Activated naive CD4-positive, alpha-beta T cell treated with anti-CD3 and anti-CD28 coated beads, Interleukin-2, amount 10 ng/mL, durations not matched to agents 7 days and 5 days (primary cell): ENCODE results near the gene UBA5.

Experiments used
- CTCF ChIA-PET: fragments of 350-600 bp; sonication (Branson Sonifier 250); formaldehyde crosslinking; loops from one replicate; lab custom pipeline; 2021; ENCODE audit warnings: antibody characterized with exemption; lab: Charles Lee
- DNase-seq: peaks from one replicate; pipeline ENCODE4 v3.0.0-alpha.2; 2020
- H3K27ac Mint-ChIP-seq: one replicate; pipeline ENCODE4 v1.8.0; 2021; ENCODE audit warnings: mild to moderate bottlenecking, moderate library complexity, mixed read lengths
- H3K27me3 Mint-ChIP-seq: one replicate; pipeline ENCODE4 v1.8.0; 2021; ENCODE audit warnings: mild to moderate bottlenecking, mixed read lengths
- H3K36me3 Mint-ChIP-seq: one replicate; pipeline ENCODE4 v1.8.0; 2021; ENCODE audit warnings: mixed read lengths
- H3K4me1 Mint-ChIP-seq: one replicate; pipeline ENCODE4 v1.8.0; 2021; ENCODE audit warnings: mixed read lengths
- H3K4me3 Mint-ChIP-seq: one replicate; pipeline ENCODE4 v1.8.0; 2021; ENCODE audit warnings: mild to moderate bottlenecking, moderate library complexity, mixed read lengths
- H3K9me3 Mint-ChIP-seq: one replicate; pipeline ENCODE4 v1.8.0; 2021; ENCODE audit warnings: mixed read lengths

Gene UBA5

DNA sequence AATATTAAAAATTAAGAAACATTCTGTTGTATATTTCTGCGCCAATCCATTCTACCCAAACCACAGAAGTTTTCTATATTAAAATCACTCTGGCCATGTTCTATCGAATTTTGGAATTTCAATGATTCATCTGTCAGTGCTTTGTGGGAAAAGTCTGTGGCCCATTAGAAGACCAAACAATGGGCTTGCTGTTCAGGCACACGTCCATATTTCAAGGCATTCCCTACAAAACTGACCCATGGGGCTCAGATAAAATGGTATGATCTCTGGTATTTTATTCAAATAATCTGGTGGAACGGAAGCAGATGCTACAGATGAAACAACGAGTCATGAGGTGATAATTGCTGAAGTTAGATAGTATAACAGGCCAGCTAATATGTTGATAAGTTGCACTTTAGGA, 49.6 kb downstream of the UBA5 start:
- Mint-ChIP-seq H3K9me3 (no peaks in the 10 kb centered on the region), H3K4me1 (no peaks in the 10 kb centered on the region), H3K36me3 (peaks cover 46% of the 10 kb centered on the region), H3K27me3 (no peaks in the 10 kb centered on the region), H3K4me3 (no peak overlapping the region), H3K27ac (no peak overlapping the region)
- no peak for DNase-seq
- CTCF ChIA-PET = no interaction called here

DNA sequence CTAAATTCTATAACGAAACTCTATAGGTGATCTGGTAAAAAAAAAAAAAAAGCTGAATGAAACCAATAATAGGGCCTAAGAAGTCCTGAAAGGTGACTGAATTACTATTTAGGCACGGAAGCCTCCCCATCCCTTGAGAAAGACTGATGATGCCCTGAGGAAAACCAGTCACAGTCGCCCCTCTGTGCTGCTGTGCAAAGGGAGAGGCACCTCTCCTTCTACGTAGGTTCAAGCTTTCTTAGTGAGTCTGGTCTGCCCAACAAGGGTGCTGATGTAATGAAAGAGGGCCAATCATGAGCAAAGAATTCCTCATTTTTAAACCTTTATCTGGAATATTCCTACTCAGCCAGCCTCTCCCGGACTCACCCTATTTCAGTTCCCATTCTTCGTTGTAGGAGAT, 50.2 kb downstream of the UBA5 start:
- Mint-ChIP-seq H3K4me3 (no peak overlapping the region), H3K36me3 (peaks cover 45% of the 10 kb centered on the region), H3K27me3 (no peaks in the 10 kb centered on the region), H3K27ac (no peak overlapping the region), H3K4me1 (no peaks in the 10 kb centered on the region), H3K9me3 (no peaks in the 10 kb centered on the region)
- no peak for DNase-seq
- CTCF ChIA-PET = no interaction called here

DNA sequence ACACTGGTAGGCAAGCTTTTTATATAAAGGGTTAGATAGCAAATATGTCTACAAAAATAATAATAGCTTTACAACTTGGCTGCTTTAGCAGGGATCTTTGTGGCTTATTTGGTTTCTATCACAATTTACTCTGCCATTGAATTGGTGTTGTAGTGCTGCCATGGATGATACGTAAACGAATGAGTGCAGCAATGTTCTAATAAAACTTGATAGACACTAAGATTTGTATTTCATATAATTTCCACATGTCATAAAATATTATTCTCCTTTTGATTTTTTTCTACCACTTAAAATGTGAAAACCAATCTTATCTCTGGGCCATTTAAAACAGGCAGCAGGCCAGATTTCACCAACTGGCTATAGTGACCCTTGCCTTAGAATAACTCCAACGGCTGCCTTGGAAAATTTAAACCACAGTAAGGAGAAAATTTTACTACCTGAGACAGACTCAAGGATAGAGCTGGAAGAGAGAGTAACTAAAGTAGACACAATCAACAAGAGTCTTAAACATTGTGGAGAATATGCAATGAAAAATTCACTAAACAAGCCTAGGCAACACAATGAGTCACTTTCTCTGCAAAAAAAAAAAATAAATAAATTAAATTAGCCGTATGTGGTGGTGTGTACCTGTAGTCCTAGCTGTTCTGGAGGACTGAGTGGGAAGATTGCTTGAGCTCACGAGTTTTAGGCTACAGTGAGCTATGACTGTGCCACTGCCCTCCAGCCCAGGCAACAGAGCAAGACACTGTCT, 54.0 kb downstream of the UBA5 start:
- CTCF ChIA-PET = no interaction called here
- no peaks in the 10 kb centered on the region for H3K9me3 Mint-ChIP-seq
- DNase-seq = no peak
- peaks cover 39% of the 10 kb centered on the region for H3K36me3 Mint-ChIP-seq
- no peak overlapping the region for H3K27ac Mint-ChIP-seq
- no peak overlapping the region for H3K4me3 Mint-ChIP-seq
- H3K4me1 Mint-ChIP-seq = peaks cover 5% of the 10 kb centered on the region
- H3K27me3 Mint-ChIP-seq = no peaks in the 10 kb centered on the region

DNA sequence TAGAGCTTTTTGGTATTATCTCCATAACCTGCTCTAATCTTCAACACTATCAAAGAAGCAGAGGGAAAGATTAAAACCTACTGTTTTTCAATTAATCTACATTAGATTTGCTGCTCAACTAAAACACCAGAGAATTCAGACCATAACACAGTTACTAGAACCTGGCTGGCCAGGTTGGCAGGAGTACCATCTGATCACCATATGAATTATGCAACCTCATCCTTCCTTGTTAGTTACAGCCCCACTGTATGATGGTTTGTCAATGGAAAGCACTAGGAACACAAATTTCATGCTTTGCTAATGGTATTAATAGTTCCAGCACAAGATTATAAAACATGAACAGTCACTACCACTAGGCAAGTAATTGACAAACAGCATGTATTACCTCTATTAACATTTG, 56.2 kb downstream of the UBA5 start:
- Mint-ChIP-seq H3K4me3 (no peak overlapping the region), H3K27me3 (no peaks in the 10 kb centered on the region), H3K9me3 (no peaks in the 10 kb centered on the region), H3K27ac (no peak overlapping the region), H3K36me3 (peaks cover 33% of the 10 kb centered on the region), H3K4me1 (peaks cover 18% of the 10 kb centered on the region)
- CTCF ChIA-PET = interaction anchor here (0.9 kb wide), 1 partner anchor 9 kb away, joined by 3 read pairs; no protein-coding TSS in a partner anchor
- DNase-seq = no peak

DNA sequence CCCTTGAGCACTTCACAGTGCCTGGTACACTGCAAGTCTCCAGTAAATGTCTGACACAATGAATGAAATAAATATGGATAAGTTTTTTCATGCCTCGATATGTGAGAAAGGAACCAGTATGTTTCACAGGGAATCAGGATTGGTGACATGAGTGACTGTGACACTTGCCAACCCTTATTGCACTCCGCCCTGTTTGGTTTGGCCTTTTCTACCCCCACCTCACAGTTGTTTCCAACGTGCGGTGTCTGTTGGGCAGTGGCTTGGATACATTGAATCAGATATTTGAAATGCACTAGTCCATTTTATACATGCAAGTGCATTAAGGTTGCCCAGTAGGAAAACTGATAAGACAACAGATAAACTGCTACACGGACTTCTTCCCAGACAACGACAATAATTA, 60.1 kb downstream of the UBA5 start:
- Mint-ChIP-seq H3K4me3 (peak overlapping the region; percentile 92), H3K27ac (no peak overlapping the region), H3K4me1 (peaks cover 31% of the 10 kb centered on the region), H3K27me3 (no peaks in the 10 kb centered on the region), H3K36me3 (peaks cover 21% of the 10 kb centered on the region), H3K9me3 (no peaks in the 10 kb centered on the region)
- CTCF ChIA-PET = no interaction called here
- no peak for DNase-seq

DNA sequence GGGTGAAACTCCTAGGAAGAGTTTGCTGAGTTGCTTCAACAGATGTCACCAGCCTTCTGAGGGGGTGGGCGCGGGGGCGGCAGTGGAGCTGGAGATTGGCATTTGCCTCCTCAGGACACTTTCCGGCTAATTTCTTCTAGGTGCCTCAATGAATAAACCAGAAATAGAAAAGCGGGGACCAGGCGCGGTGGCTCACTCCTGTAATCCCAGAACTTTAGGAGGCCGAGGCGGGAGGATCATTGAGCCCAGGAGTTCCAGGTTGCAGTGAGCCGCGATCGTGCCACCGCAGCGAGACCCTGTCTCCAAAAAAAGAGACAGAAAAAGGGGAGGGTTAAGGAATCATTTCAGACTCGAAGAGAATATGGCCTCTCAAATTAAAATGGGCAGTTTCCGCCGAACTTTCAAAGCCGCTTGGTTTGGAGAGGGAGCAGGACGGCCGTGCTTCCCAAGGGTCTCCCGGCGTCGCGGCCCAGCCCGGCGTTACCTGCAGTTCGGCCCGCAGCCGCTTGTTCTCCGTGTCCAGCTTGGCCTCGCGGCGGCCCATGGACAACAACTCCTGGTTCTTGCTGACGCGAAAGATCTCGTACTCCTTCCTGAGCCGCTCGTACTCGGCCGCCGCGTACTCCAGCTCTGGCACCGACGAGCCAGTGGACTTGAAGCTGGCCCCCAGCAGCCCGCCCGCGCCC, 61.5 kb downstream of the UBA5 start:
- Mint-ChIP-seq H3K4me1 (peaks cover 31% of the 10 kb centered on the region), H3K4me3 (peak overlapping the region; percentile 92), H3K27ac (peak overlapping the region; percentile 89), H3K9me3 (no peaks in the 10 kb centered on the region), H3K27me3 (no peaks in the 10 kb centered on the region), H3K36me3 (peaks cover 14% of the 10 kb centered on the region)
- no peak for DNase-seq
- CTCF ChIA-PET = no interaction called here

DNA sequence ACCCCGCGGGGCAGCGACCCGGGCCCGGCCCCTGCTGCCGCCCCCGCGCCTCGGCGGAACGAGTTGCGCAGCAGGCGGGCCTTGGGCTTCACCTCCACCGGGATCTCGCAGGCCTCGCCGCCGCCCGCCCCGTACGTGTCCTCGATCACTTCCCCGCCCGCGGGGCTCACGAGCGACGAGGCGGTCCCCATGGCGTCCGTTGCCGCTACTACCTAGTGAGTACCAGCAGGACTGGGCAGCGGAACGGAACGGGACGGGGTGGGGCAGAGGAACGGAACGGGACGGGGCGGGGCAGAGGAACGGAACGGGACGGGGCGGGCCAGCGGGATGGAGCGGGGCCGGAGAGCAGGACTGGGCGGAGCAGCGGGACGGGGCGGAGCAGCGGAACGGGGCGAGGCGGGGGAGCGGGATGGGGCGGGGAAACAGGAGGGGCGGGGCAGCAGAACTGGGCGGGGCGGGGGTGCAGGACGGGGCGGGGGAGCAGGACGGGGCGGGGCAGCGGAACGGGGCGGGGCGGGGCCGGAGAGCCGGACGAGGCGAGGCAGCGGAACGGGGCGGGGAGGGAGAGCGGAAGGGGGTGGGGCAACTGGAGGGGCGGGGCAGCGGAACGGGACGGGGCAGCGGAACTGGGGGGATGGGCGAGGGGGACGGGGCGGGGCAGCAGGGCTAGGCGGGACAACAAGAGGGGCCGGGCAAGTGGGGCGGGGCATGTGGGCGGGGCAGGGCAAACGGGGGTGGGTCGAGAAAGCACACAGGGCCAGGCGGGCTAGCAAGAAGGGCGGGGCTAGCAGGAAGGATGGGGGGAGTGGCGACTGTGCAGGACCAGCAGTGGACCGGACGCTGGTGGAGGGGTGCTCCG, 62.3 kb downstream of the UBA5 start, which contains the start of gene NPHP3:
Gene NPHP3 (minus strand): TSS at position 245 of the 859 bp plus-strand sequence. CDS start 54 bp downstream, at position 191.
- H3K4me3 Mint-ChIP-seq = peak within 1 kb of the TSS; percentile 92
- CTCF ChIA-PET = interaction anchor here (1.1 kb wide), 1 partner anchor 701 kb away, joined by 3 read pairs; no protein-coding TSS in a partner anchor
- H3K36me3 Mint-ChIP-seq = peaks cover 13% of the 10 kb centered on the region
- peak within 1 kb of the TSS; percentile 89 for H3K27ac Mint-ChIP-seq
- peak; percentile 97 for DNase-seq
- no peaks in the 10 kb centered on the region for H3K9me3 Mint-ChIP-seq
- peaks cover 31% of the 10 kb centered on the region for H3K4me1 Mint-ChIP-seq
- no peaks in the 10 kb centered on the region for H3K27me3 Mint-ChIP-seq

DNA sequence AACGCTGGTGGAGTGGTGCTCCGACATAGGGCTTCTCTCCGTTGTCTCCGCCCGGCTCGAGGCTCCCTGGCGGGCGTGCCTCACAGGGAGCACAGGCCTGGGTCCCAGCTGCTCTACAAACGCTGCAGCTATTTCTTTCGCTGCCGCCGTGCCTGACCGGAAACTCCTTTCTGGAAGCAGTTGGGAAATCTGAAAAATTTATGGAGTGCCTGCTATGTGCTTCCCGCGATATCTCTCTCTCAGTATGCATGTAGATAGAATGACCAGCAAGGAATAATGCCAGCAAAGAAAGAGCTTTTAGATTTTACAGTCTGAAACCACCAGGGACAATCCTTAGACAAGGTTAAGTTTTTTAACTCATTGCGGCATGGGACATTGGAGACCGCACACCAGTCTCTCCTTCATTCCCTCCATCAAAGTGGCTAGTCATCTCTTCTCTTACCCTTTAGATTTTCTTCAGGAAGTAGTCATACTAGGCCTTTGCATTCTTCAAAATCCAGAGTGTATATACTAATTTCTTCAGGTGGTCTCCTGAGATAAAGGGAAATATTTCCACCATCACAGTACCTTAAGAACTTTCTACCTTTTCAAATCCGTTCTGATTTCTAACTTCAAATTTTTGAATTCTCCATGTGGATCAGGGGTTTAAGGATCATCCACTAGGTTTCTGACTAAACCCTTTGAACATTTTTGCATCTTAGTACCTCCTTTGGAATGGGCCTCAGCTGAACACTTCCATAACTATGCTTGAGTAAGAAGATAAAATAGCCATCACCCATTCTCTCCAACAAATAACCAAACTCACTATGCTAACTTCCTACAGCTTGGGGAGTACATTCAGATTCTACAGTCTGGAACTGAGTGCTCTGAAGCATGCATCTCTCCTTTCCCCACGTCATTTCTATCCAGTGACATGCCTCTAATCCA, 63.2 kb downstream of the UBA5 start:
- Mint-ChIP-seq H3K27me3 (peaks cover 8% of the 10 kb centered on the region), H3K36me3 (peaks cover 12% of the 10 kb centered on the region)
- CTCF ChIA-PET = interaction anchor here (0.6 to 1.1 kb wide), 3 partner anchors 64 to 701 kb away, joined by 3 to 4 read pairs (median 3); no protein-coding TSS in a partner anchor

DNA sequence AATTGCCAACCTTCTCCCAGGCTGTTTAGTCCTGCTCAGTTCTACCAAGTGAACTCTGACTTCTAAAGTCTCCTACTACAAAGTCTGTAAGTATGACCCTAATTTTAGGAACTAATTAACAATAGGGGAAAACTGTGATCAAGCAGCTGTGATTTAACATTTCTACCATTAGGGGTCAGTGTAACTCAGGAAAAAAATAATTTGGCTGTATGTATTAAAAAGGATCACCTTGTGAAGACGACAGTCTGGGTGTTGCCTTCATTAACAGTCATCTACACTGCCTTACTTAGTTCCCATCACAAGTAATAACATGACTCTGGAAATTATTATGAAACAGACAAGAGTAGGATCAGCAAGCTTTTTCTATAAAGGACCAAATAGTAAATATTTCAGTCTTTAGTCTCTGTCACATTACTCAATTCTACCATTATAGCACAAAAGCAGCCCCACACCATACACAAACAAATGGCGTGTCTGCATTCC, 66.3 kb downstream of the UBA5 start:
- Mint-ChIP-seq H3K4me3 (no peak overlapping the region), H3K9me3 (no peaks in the 10 kb centered on the region), H3K36me3 (no peaks in the 10 kb centered on the region), H3K27ac (no peak overlapping the region), H3K4me1 (peaks cover 12% of the 10 kb centered on the region), H3K27me3 (peaks cover 18% of the 10 kb centered on the region)
- CTCF ChIA-PET = interaction anchor here (0.6 to 2.2 kb wide), 17 partner anchors 11 to 1203 kb away, joined by 3 to 16 read pairs (median 4); no protein-coding TSS in a partner anchor
- DNase-seq = no peak

More for the DNA sequence above, 63.2 kb downstream of the UBA5 start:
- H3K4me1 Mint-ChIP-seq = peaks cover 31% of the 10 kb centered on the region
- peak overlapping the region; percentile 92 for H3K4me3 Mint-ChIP-seq
- no peaks in the 10 kb centered on the region for H3K9me3 Mint-ChIP-seq
- no peak for DNase-seq
- peak overlapping the region; percentile 60 for H3K27ac Mint-ChIP-seq
